ENCODE results near the gene SCD5.

Gene SCD5

GRCh38 chr4:82667761-82668480 is 130.7 kb downstream of the SCD5 start:
- ChIA-PET CTCF (interaction anchor here (0.9 to 1.3 kb wide), 3 partner anchors 9 to 28 kb away, joined by 3 to 4 read pairs (median 3); no protein-coding TSS in a partner anchor), POLR2A (no interaction called here)
- TF ChIP-seq CTCF (IDR thresholded peaks at IDR 0.05; ENCODE audit: control extremely low read depth, extremely low read depth, low read depth, missing control alignments): no peak
- DNase-seq (ENCODE audit: extremely low spot score): no peak

GRCh38 chr4:82666970-82667665 is 131.5 kb downstream of the SCD5 start:
- DNase-seq (ENCODE audit: extremely low spot score): no peak
- no peak for TF ChIP-seq CTCF (IDR thresholded peaks at IDR 0.05; ENCODE audit: control extremely low read depth, extremely low read depth, low read depth, missing control alignments)
- ChIA-PET POLR2A (no interaction called here), CTCF (interaction anchor here (1.2 to 1.3 kb wide), 2 partner anchors 10 to 28 kb away, joined by 3 to 4 read pairs; no protein-coding TSS in a partner anchor)

GRCh38 chr4:82661181-82661992 is 137.2 kb downstream of the SCD5 start:
- CTCF ChIA-PET: interaction anchor here (0.9 to 2.1 kb wide), 2 partner anchors 11 to 17 kb away, joined by 4 to 6 read pairs; no protein-coding TSS in a partner anchor
- POLR2A ChIA-PET: no interaction called here
- TF ChIP-seq CTCF (IDR thresholded peaks at IDR 0.05; ENCODE audit: control extremely low read depth, extremely low read depth, low read depth, missing control alignments): no peak
- DNase-seq (ENCODE audit: extremely low spot score): no peak

GRCh38 chr4:82652062-82652461 is 146.5 kb downstream of the SCD5 start:
- ChIA-PET POLR2A (no interaction called here), CTCF (no interaction called here)
- TF ChIP-seq CTCF (IDR thresholded peaks at IDR 0.05; ENCODE audit: control extremely low read depth, extremely low read depth, low read depth, missing control alignments): no peak
- DNase-seq (ENCODE audit: extremely low spot score): no peak

GRCh38 chr4:82650868-82651267 is 147.7 kb downstream of the SCD5 start:
- CTCF ChIA-PET: interaction anchor here (2.0 kb wide), 1 partner anchor 11 kb away, joined by 6 read pairs; no protein-coding TSS in a partner anchor
- POLR2A ChIA-PET: no interaction called here
- no peak for DNase-seq (ENCODE audit: extremely low spot score)
- TF ChIP-seq CTCF (IDR thresholded peaks at IDR 0.05; ENCODE audit: control extremely low read depth, extremely low read depth, low read depth, missing control alignments): no peak

- no peak for DNase-seq (ENCODE audit: extremely low spot score)
- ChIA-PET POLR2A (no interaction called here), CTCF (no interaction called here)
- no peak for TF ChIP-seq CTCF (IDR thresholded peaks at IDR 0.05; ENCODE audit: control extremely low read depth, extremely low read depth, low read depth, missing control alignments)
Measured at GRCh38 chr4:82648356-82648755, 150.2 kb downstream of the SCD5 start.

Data from GM10248 (cell line).